Mesenchymal stem cell (in vitro differentiated cells and primary cell): Measurements from ENCODE around the gene SNRNP40.
"Not testable (repeated sequence)": the region's sequence is repeated elsewhere in the genome, so short reads cannot be mapped to it uniquely, and the experiment has no call there.

Experiments
- DNase-seq: peaks from one replicate; pipeline ENCODE4 v3.0.0-alpha.2; 2013
- H2AFZ ChIP-seq: one replicate; pipeline ENCODE4 v1.6.1; 2013; ENCODE audit warnings: low read depth, mild to moderate bottlenecking, control low read depth, inconsistent platforms, low read length, moderate library complexity
- H2AK5ac ChIP-seq: 2 replicates; pipeline ENCODE4 v1.6.1; 2013; ENCODE audit warnings: low read length, moderate library complexity, mild to moderate bottlenecking, inconsistent platforms; ENCODE audit not compliant: severe bottlenecking
- H2BK120ac ChIP-seq: one replicate; pipeline ENCODE4 v1.6.1; 2013; ENCODE audit warnings: low read depth, mild to moderate bottlenecking, inconsistent platforms, low read length, moderate library complexity
- H2BK12ac ChIP-seq, 2 experiments: one replicate each; pipeline ENCODE4 v1.6.1; 2013; ENCODE audit warnings: inconsistent platforms in 2 of 2, low read length in 2 of 2, mild to moderate bottlenecking in 2 of 2, moderate library complexity in 2 of 2, control low read depth in 1 of 2
- H2BK15ac ChIP-seq: one replicate; pipeline ENCODE4 v1.6.1; 2013; ENCODE audit warnings: mild to moderate bottlenecking, low read depth, inconsistent platforms; ENCODE audit not compliant: poor library complexity, severe bottlenecking
- H2BK5ac ChIP-seq: 2 replicates; pipeline ENCODE4 v1.6.1; 2013; ENCODE audit warnings: low read depth, mild to moderate bottlenecking, low read length, control low read depth, inconsistent platforms; ENCODE audit not compliant: poor library complexity, severe bottlenecking
- H3K14ac ChIP-seq, 2 experiments: one replicate each; pipeline ENCODE4 v1.6.1; 2013; ENCODE audit warnings: inconsistent platforms in 2 of 2, low read length in 2 of 2, control low read depth in 1 of 2, mild to moderate bottlenecking in 1 of 2, moderate library complexity in 1 of 2
- H3K18ac ChIP-seq, 2 experiments: one replicate each; pipeline ENCODE4 v1.6.1; 2013; ENCODE audit warnings: inconsistent platforms in 2 of 2, low read length in 2 of 2, control low read depth in 1 of 2, low read depth in 1 of 2, mild to moderate bottlenecking in 1 of 2
- H3K23ac ChIP-seq, 2 experiments: one replicate each; pipeline ENCODE4 v1.6.1; 2013; ENCODE audit warnings: inconsistent platforms in 2 of 2, low read length in 2 of 2, mild to moderate bottlenecking in 2 of 2, moderate library complexity in 2 of 2, control low read depth in 1 of 2
- H3K27ac ChIP-seq: 2 replicates; pipeline ENCODE4 v1.5.1; 2013; ENCODE audit warnings: mild to moderate bottlenecking, moderate library complexity, low read length, control low read depth, inconsistent platforms; ENCODE audit not compliant: poor library complexity, severe bottlenecking
- H3K27me3 ChIP-seq, 2 experiments: 2 replicates each; pipeline versions ENCODE4 v1.6.1 to v1.7.0; 2013; ENCODE audit warnings: low read length in 2 of 2, mild to moderate bottlenecking in 2 of 2, moderate library complexity in 2 of 2, control low read depth in 1 of 2, inconsistent platforms in 1 of 2; ENCODE audit not compliant: control insufficient read depth in 1 of 2, insufficient read depth in 1 of 2
- H3K36me3 ChIP-seq, 2 experiments: 2 replicates each; pipeline versions ENCODE4 v1.6.1 to v1.7.0; 2013; ENCODE audit warnings: low read length in 2 of 2, control low read depth in 1 of 2, inconsistent platforms in 1 of 2, low read depth in 1 of 2, mild to moderate bottlenecking in 1 of 2; ENCODE audit not compliant: insufficient read depth in 2 of 2, control insufficient read depth in 1 of 2
- H3K4ac ChIP-seq, 2 experiments: one replicate each; pipeline ENCODE4 v1.6.1; 2013; ENCODE audit warnings: inconsistent platforms in 2 of 2, low read length in 2 of 2, mild to moderate bottlenecking in 2 of 2, moderate library complexity in 2 of 2, control low read depth in 1 of 2, low read depth in 1 of 2
- H3K4me1 ChIP-seq: 2 replicates; pipeline ENCODE4 v1.6.1; 2013; ENCODE audit warnings: low read depth, low read length, control low read depth; ENCODE audit not compliant: control insufficient read depth, insufficient read depth
- H3K4me2 ChIP-seq: 2 replicates; pipeline ENCODE4 v1.6.1; 2013; ENCODE audit warnings: low read length, mild to moderate bottlenecking, inconsistent platforms; ENCODE audit not compliant: poor library complexity, severe bottlenecking
- H3K4me3 ChIP-seq, 2 experiments: 2 replicates each; pipeline versions ENCODE4 v1.5.1 to v1.7.0; 2013; ENCODE audit warnings: low read length in 2 of 2, mild to moderate bottlenecking in 2 of 2, control low read depth in 1 of 2, low read depth in 1 of 2; ENCODE audit not compliant: insufficient read depth in 1 of 2
- H3K79me1 ChIP-seq: replicated peaks from 2 replicates; pipeline ENCODE4 v1.6.1; 2013; ENCODE audit warnings: mild to moderate bottlenecking, control low read depth, low read length, inconsistent platforms; ENCODE audit not compliant: poor library complexity, severe bottlenecking
- H3K9ac ChIP-seq: 2 replicates; pipeline ENCODE4 v1.7.0; 2013; ENCODE audit warnings: mild to moderate bottlenecking, low read length, moderate library complexity
- H3K9me3 ChIP-seq: 2 replicates; pipeline ENCODE4 v1.7.0; 2013; ENCODE audit warnings: mild to moderate bottlenecking, low read length; ENCODE audit not compliant: control insufficient read depth
- H4K8ac ChIP-seq: one replicate; pipeline ENCODE4 v1.6.1; 2013; ENCODE audit warnings: inconsistent platforms, mild to moderate bottlenecking, low read length, moderate library complexity
- H4K91ac ChIP-seq: one replicate; pipeline ENCODE4 v1.6.1; 2013; ENCODE audit warnings: mild to moderate bottlenecking, low read length, inconsistent platforms
- WGBS: methylation state at CpG from one replicate; pipeline ENCODE4 v1.1.7; 2013; ENCODE audit warnings: mixed read lengths; 5-methylcytosine and 5-hydroxymethylcytosine counted together

SNRNP40 gene

GRCh38 chr1:31266547-31266946 is 30.0 kb downstream of the SNRNP40 start:
- 100% methylated on average over 2 of the region's 2 CpGs for WGBS

GRCh38 chr1:31264790-31265386 is 31.7 kb downstream of the SNRNP40 start:
- Histone ChIP-seq H3K18ac (no peak overlapping the region), H2BK120ac (no peak overlapping the region), H3K4me1 (no peaks in the 10 kb centered on the region), H3K79me1 (peaks cover 6% of the 10 kb centered on the region), H2AFZ (no peak overlapping the region), H2AK5ac (no peak overlapping the region), H3K14ac (no peak overlapping the region), H3K9me3 (no peaks in the 10 kb centered on the region), H3K9ac (no peak overlapping the region), H3K27me3 (no peaks in the 10 kb centered on the region), H3K4ac (no peak overlapping the region), H3K4me3 (no peak overlapping the region), H3K36me3 (peaks cover 33 to 87% of the 10 kb centered on the region in 2 experiments), H4K8ac (no peak overlapping the region), H2BK5ac (no peak overlapping the region), H3K23ac (no peak overlapping the region), H3K4me2 (no peak overlapping the region), H4K91ac (no peak overlapping the region), H2BK15ac (no peak overlapping the region), H2BK12ac (no peak overlapping the region), H3K27ac (no peak overlapping the region)
- DNase-seq: no peak
- 100% methylated on average over 1 of the region's 1 CpG for whole genome bisulfite sequencing

More at GRCh38 chr1:31266547-31266946, 30.0 kb downstream of the SNRNP40 start:
- Histone ChIP-seq H2BK15ac (no peak overlapping the region), H4K91ac (no peak overlapping the region), H3K14ac (no peak overlapping the region), H2AK5ac (no peak overlapping the region), H2BK5ac (no peak overlapping the region), H3K4ac (no peak overlapping the region), H3K18ac (no peak overlapping the region), H3K79me1 (peaks cover 8% of the 10 kb centered on the region), H4K8ac (no peak overlapping the region), H3K27ac (no peak overlapping the region), H3K23ac (no peak overlapping the region), H3K9ac (no peak overlapping the region), H2BK120ac (no peak overlapping the region), H3K36me3 (peaks cover 25 to 90% of the 10 kb centered on the region in 2 experiments), H2AFZ (no peak overlapping the region), H3K27me3 (no peaks in the 10 kb centered on the region), H2BK12ac (no peak overlapping the region), H3K4me1 (no peaks in the 10 kb centered on the region), H3K9me3 (no peaks in the 10 kb centered on the region), H3K4me2 (no peak overlapping the region), H3K4me3 (no peak overlapping the region)
- no peak for DNase-seq

GRCh38 chr1:31263408-31263807 is 33.2 kb downstream of the SNRNP40 start:
- Histone ChIP-seq H2BK15ac (no peak overlapping the region), H3K4me1 (no peaks in the 10 kb centered on the region), H3K27ac (no peak overlapping the region), H2BK5ac (no peak overlapping the region), H4K8ac (no peak overlapping the region), H2BK120ac (no peak overlapping the region), H3K14ac (no peak overlapping the region), H3K23ac (no peak overlapping the region), H3K4me2 (no peak overlapping the region), H2BK12ac (no peak overlapping the region), H3K9me3 (no peaks in the 10 kb centered on the region), H3K36me3 (peaks cover 30 to 86% of the 10 kb centered on the region in 2 experiments), H3K4ac (no peak overlapping the region), H2AK5ac (no peak overlapping the region), H3K27me3 (no peaks in the 10 kb centered on the region), H3K79me1 (peaks cover 6% of the 10 kb centered on the region), H3K18ac (no peak overlapping the region), H2AFZ (no peak overlapping the region), H3K9ac (no peak overlapping the region), H3K4me3 (no peak overlapping the region), H4K91ac (no peak overlapping the region)
- 100% methylated on average over 3 of the region's 3 CpGs for WGBS
- no peak for DNase-seq

GRCh38 chr1:31262393-31262792 is 34.2 kb downstream of the SNRNP40 start:
- not testable (repeated sequence) for H2AFZ ChIP-seq, H2BK120ac ChIP-seq, H3K4me1 ChIP-seq, H3K18ac ChIP-seq, H4K8ac ChIP-seq, H3K27me3 ChIP-seq, H3K4me2 ChIP-seq, H3K14ac ChIP-seq, H3K9me3 ChIP-seq, H3K4me3 ChIP-seq, H3K27ac ChIP-seq, H2BK12ac ChIP-seq, H3K79me1 ChIP-seq, H2AK5ac ChIP-seq, H2BK15ac ChIP-seq, DNase-seq, H2BK5ac ChIP-seq, H3K9ac ChIP-seq, H3K23ac ChIP-seq, H3K4ac ChIP-seq, H4K91ac ChIP-seq
- WGBS: 93% methylated on average over 3 of the region's 5 CpGs
- H3K36me3 ChIP-seq: peaks cover 26 to 87% of the 10 kb centered on the region in 2 experiments
